DOHH2 (cell line): Measurements from ENCODE around the gene MAP3K9.

Experiments
- H3F3A ChIP-seq: fragments of 200-600 bp; sonication (generic), shearing (Covaris generic); 2 replicates; pipeline ENCODE4 v1.6.0; 2016; ENCODE audit warnings: antibody characterized with exemption, mild to moderate bottlenecking; ENCODE audit not compliant: control insufficient read depth, insufficient read depth
- H3K27ac ChIP-seq: fragments of 200-600 bp; sonication (generic); 2 replicates; pipeline ENCODE4 v1.5.1; 2014; ENCODE audit warnings: low read depth, mild to moderate bottlenecking, low read length, moderate library complexity
- H3K27me3 ChIP-seq: fragments of 200-600 bp; sonication (generic); 2 replicates; pipeline ENCODE4 v1.6.1; 2014; ENCODE audit warnings: mild to moderate bottlenecking, low read length, mixed read lengths; ENCODE audit not compliant: control insufficient read depth
- H3K36me3 ChIP-seq: fragments of 200-600 bp; sonication (generic); 2 replicates; pipeline ENCODE4 v1.6.1; 2014; ENCODE audit warnings: mild to moderate bottlenecking, low read length, moderate library complexity, mixed read lengths; ENCODE audit not compliant: control insufficient read depth
- H3K4me1 ChIP-seq: fragments of 200-600 bp; sonication (generic); 2 replicates; pipeline ENCODE4 v1.6.1; 2014; ENCODE audit warnings: mild to moderate bottlenecking, low read length, mixed read lengths; ENCODE audit not compliant: control insufficient read depth
- H3K4me2 ChIP-seq: fragments of 200-600 bp; sonication (generic); 2 replicates; pipeline ENCODE4 v1.6.0; 2014; ENCODE audit warnings: mild to moderate bottlenecking, low read length, moderate library complexity
- H3K4me3 ChIP-seq: fragments of 200-600 bp; sonication (generic); 2 replicates; pipeline ENCODE4 v1.5.1; 2014; ENCODE audit warnings: mild to moderate bottlenecking, low read length, mixed read lengths
- H3K79me2 ChIP-seq: fragments of 200-600 bp; sonication (generic); 2 replicates; pipeline ENCODE4 v1.6.1; 2014; ENCODE audit warnings: mild to moderate bottlenecking, low read length, mixed read lengths; ENCODE audit not compliant: control insufficient read depth
- H3K9me2 ChIP-seq: fragments of 200-600 bp; sonication (generic); replicated peaks from 2 replicates; pipeline ENCODE4 v1.6.1; 2014; ENCODE audit warnings: mild to moderate bottlenecking, low read length, mixed read lengths; ENCODE audit not compliant: control insufficient read depth
- H3K9me3 ChIP-seq: fragments of 200-600 bp; sonication (generic); 2 replicates; pipeline ENCODE4 v1.6.1; 2014; ENCODE audit warnings: antibody characterized with exemption, low read length, mixed read lengths; ENCODE audit not compliant: control insufficient read depth, insufficient read depth
- H4K20me1 ChIP-seq: fragments of 200-600 bp; sonication (generic); 2 replicates; pipeline ENCODE4 v1.6.0; 2014; ENCODE audit warnings: low read depth, mild to moderate bottlenecking, antibody characterized with exemption, low read length, moderate library complexity; ENCODE audit not compliant: control insufficient read depth, insufficient read depth
- CTCF ChIP-seq: fragments of 200-600 bp; sonication (generic); IDR thresholded peaks from one replicate; pipeline ENCODE4 v1.5.1; 2014; ENCODE audit warnings: antibody characterized with exemption, mild to moderate bottlenecking, low read depth, low read length; ENCODE audit not compliant: poor library complexity, severe bottlenecking
- EZH2phosphoT487 ChIP-seq: fragments of 200-600 bp; sonication (generic); IDR thresholded peaks from 2 replicates; pipeline ENCODE4 v1.6.1; 2017; ENCODE audit warnings: borderline replicate concordance, mild to moderate bottlenecking, antibody characterized with exemption, low read length, moderate library complexity, mixed read lengths

MAP3K9 gene

GRCh38 chr14:70809225-70810219, at the start of gene MAP3K9:
Gene MAP3K9, minus strand, starts transcription at chr14:70809513. Its CDS starts 342 bp downstream, at chr14:70809171.
- Histone ChIP-seq H3K9me2 (no peaks in the 10 kb centered on the region), H3K9me3 (no peaks in the 10 kb centered on the region), H3K79me2 (peaks cover 20% of the 10 kb centered on the region), H4K20me1 (no peaks in the 10 kb centered on the region), H3F3A (no peaks in the 10 kb centered on the region; the same call in 1 of the 2 replicates), H3K27me3 (no peaks in the 10 kb centered on the region), H3K27ac (no peak within 1 kb of the TSS), H3K36me3 (no peaks in the 10 kb centered on the region), H3K4me1 (peaks cover 47% of the 10 kb centered on the region), H3K4me3 (peak within 1 kb of the TSS; percentile 74), H3K4me2 (peak within 1 kb of the TSS; percentile 86)
- no peak for TF ChIP-seq CTCF
- TF ChIP-seq EZH2phosphoT487 = no peak

GRCh38 chr14:70858641-70859040, 49.3 kb upstream of the MAP3K9 start:
- no peaks in the 10 kb centered on the region for H4K20me1 ChIP-seq
- H3K9me3 ChIP-seq = no peaks in the 10 kb centered on the region
- no peaks in the 10 kb centered on the region for H3K4me1 ChIP-seq
- H3K9me2 ChIP-seq = no peaks in the 10 kb centered on the region
- no peak overlapping the region for H3K27ac ChIP-seq
- H3K4me2 ChIP-seq = no peak overlapping the region
- no peaks in the 10 kb centered on the region; the same call in 1 of the 2 replicates for H3K27me3 ChIP-seq
- H3K79me2 ChIP-seq = no peaks in the 10 kb centered on the region
- H3F3A ChIP-seq = no peaks in the 10 kb centered on the region
- H3K36me3 ChIP-seq = no peaks in the 10 kb centered on the region
- TF ChIP-seq EZH2phosphoT487 = no peak
- TF ChIP-seq CTCF = no peak
- no peak overlapping the region for H3K4me3 ChIP-seq

DNA sequence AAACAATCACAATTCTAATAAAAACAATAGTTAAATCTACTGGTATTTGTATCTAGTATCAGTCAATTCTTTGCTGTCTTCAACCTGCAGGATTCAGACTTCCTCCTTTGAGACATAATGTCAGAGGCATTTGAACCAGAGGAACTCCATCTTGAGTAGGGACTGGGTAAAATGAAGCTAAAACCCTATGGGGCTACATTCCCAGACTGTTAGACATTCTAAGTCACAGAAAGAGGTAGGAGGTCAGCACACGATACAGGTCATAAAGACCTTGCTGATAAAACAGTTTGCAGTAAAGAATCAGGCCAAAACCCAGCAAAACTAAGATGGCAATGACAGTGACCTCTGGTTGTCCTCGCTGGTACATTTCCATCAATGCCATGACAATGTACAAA, 48.2 kb upstream of the MAP3K9 start:
- H3K9me2 ChIP-seq = no peaks in the 10 kb centered on the region
- H3K4me1 ChIP-seq = no peaks in the 10 kb centered on the region
- no peaks in the 10 kb centered on the region for H3K36me3 ChIP-seq
- no peaks in the 10 kb centered on the region for H3K79me2 ChIP-seq
- H3K27me3 ChIP-seq = no peaks in the 10 kb centered on the region; the same call in 1 of the 2 replicates
- H3K27ac ChIP-seq = no peak overlapping the region
- no peaks in the 10 kb centered on the region for H3K9me3 ChIP-seq
- H3F3A ChIP-seq = no peaks in the 10 kb centered on the region
- H3K4me2 ChIP-seq = no peak overlapping the region
- no peak overlapping the region for H3K4me3 ChIP-seq
- H4K20me1 ChIP-seq = no peaks in the 10 kb centered on the region
- no peak for TF ChIP-seq CTCF
- TF ChIP-seq EZH2phosphoT487 = no peak
